Gastroesophageal sphincter (tissue), 4 donors: ENCODE results near the gene HMGXB3. TPM values are rescaled to one million over a fixed set of nuclear protein-coding genes. Genes with fewer than 3 reads are reported as not detected.

Experiments
- ATAC-seq: fragments of 150-250 bp; one replicate; pipeline ENCODE4 v1.9.1; 2016; ENCODE audit warnings: mild to moderate bottlenecking, moderate library complexity
- H3K27ac ChIP-seq, 4 donors: fragments of 200-600 bp; sonication (generic) in 3 of 4; 1 replicate in 3 of 4; 2 replicates in 1 of 4; pipeline ENCODE4 v1.5.1; 2016 to 2019
- H3K27me3 ChIP-seq: fragments of 200-600 bp; sonication (generic); one replicate; pipeline ENCODE4 v1.5.1; 2019
- H3K36me3 ChIP-seq, 2 donors: fragments of 200-600 bp; sonication (generic); one replicate each; pipeline ENCODE4 v1.5.1; 2019; ENCODE audit warnings: control low read depth in 1 of 2
- H3K4me1 ChIP-seq, 3 donors: fragments of 200-600 bp; sonication (generic); 1 replicate in 2 of 3; 2 replicates in 1 of 3; pipeline ENCODE4 v1.5.1; 2016 to 2019; ENCODE audit warnings: control low read depth in 2 of 3
- H3K4me3 ChIP-seq, 2 donors: fragments of 200-600 bp; sonication (generic); one replicate each; pipeline ENCODE4 v1.5.1; 2019; ENCODE audit warnings: mild to moderate bottlenecking in 1 of 2, moderate library complexity in 1 of 2
- H3K9me3 ChIP-seq, 3 donors: fragments of 200-600 bp; sonication (generic); one replicate each; pipeline ENCODE4 v1.5.1; 2017 to 2019; ENCODE audit warnings: control low read depth in 2 of 3
- EP300 ChIP-seq: sonication (generic); formaldehyde crosslinking; IDR thresholded peaks from one replicate; pipeline ENCODE4 v1.6.1; 2017; ENCODE audit warnings: antibody characterized with exemption, mild to moderate bottlenecking
- POLR2A ChIP-seq, 2 donors: fragments of 450-650 bp; IDR thresholded peaks; one replicate each; pipeline ENCODE4 v1.6.1; 2017; ENCODE audit warnings: antibody characterized with exemption in 2 of 2, mild to moderate bottlenecking in 2 of 2, moderate library complexity in 1 of 2
- POLR2AphosphoS5 ChIP-seq: sonication (generic); formaldehyde crosslinking; IDR thresholded peaks from one replicate; pipeline ENCODE4 v1.6.1; 2017; ENCODE audit warnings: antibody characterized with exemption
- WGBS, 2 donors: methylation state at CpG; one replicate each; pipeline ENCODE4 v1.1.5; 2018; ENCODE audit warnings: low coverage in 1 of 2; 5-methylcytosine and 5-hydroxymethylcytosine counted together
- total RNA-seq, 4 donors: library from RNA; depleted of rRNA; stranded (reverse); fragments of >200 nt; gene quantifications; one replicate each; pipeline ENCODE4 v1.1.0, GENCODE V29; 2016
- TF ChIP-seq, protein P1 (sequence below), 4 experiments: fragments of 200-600 bp in 2 of 4; fragments of 450-650 bp in 2 of 4; sonication (generic) in 1 of 4; IDR thresholded peaks; one replicate each; pipeline ENCODE4 v1.5.1; 2017 to 2019; ENCODE audit warnings: antibody characterized with exemption in 4 of 4, mild to moderate bottlenecking in 2 of 4, moderate library complexity in 2 of 4

HMGXB3 gene
- total RNA-seq, 4 donors from 2014 or later: 21.8 to 30.2 (median 24.2) TPM

- Histone ChIP-seq H3K4me1 (peaks cover 9 to 38% (median 19%) of the 10 kb centered on the region in 3 donors), H3K4me3 (peak overlapping the region; percentile 88 to 97), H3K36me3 (peaks cover 0 to 18% of the 10 kb centered on the region in 2 donors), H3K27ac (peak overlapping the region; percentile 81 to 94 (median 91)), H3K27me3 (no peaks in the 10 kb centered on the region), H3K9me3 (no peaks in the 10 kb centered on the region)
- TF ChIP-seq POLR2A (IDR thresholded peaks at IDR 0.05) (no peak), EP300 (no peak), POLR2AphosphoS5 (no peak)
- TF ChIP-seq, protein P1, sequence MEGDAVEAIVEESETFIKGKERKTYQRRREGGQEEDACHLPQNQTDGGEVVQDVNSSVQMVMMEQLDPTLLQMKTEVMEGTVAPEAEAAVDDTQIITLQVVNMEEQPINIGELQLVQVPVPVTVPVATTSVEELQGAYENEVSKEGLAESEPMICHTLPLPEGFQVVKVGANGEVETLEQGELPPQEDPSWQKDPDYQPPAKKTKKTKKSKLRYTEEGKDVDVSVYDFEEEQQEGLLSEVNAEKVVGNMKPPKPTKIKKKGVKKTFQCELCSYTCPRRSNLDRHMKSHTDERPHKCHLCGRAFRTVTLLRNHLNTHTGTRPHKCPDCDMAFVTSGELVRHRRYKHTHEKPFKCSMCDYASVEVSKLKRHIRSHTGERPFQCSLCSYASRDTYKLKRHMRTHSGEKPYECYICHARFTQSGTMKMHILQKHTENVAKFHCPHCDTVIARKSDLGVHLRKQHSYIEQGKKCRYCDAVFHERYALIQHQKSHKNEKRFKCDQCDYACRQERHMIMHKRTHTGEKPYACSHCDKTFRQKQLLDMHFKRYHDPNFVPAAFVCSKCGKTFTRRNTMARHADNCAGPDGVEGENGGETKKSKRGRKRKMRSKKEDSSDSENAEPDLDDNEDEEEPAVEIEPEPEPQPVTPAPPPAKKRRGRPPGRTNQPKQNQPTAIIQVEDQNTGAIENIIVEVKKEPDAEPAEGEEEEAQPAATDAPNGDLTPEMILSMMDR (IDR thresholded peaks at IDR 0.05): no peak
- no peak for ATAC-seq
- WGBS, 2 donors: 21 to 22% methylated on average over 5 to 7 of the region's 7 CpGs
Measured at GRCh38 chr5:149999866-150000255, 678 bp upstream of the HMGXB3 start.

- peak; percentile 46 for ATAC-seq
- Histone ChIP-seq H3K36me3 (peaks cover 0 to 17% of the 10 kb centered on the region in 2 donors), H3K27me3 (no peaks in the 10 kb centered on the region), H3K27ac (peak overlapping the region; percentile 81 to 94 (median 91)), H3K4me3 (peak overlapping the region; percentile 88 to 97), H3K9me3 (no peaks in the 10 kb centered on the region), H3K4me1 (peaks cover 9 to 38% (median 19%) of the 10 kb centered on the region in 3 donors)
- WGBS, 2 donors: 0 to 4% methylated on average over 7 of the region's 44 CpGs
- TF ChIP-seq POLR2AphosphoS5 (no peak), POLR2A (IDR thresholded peaks at IDR 0.05) (no peak), EP300 (no peak)
- TF ChIP-seq, protein P1 (IDR thresholded peaks at IDR 0.05): no peak
Measured at GRCh38 chr5:150000990-150001659, 586 bp downstream of the HMGXB3 start.

DNA sequence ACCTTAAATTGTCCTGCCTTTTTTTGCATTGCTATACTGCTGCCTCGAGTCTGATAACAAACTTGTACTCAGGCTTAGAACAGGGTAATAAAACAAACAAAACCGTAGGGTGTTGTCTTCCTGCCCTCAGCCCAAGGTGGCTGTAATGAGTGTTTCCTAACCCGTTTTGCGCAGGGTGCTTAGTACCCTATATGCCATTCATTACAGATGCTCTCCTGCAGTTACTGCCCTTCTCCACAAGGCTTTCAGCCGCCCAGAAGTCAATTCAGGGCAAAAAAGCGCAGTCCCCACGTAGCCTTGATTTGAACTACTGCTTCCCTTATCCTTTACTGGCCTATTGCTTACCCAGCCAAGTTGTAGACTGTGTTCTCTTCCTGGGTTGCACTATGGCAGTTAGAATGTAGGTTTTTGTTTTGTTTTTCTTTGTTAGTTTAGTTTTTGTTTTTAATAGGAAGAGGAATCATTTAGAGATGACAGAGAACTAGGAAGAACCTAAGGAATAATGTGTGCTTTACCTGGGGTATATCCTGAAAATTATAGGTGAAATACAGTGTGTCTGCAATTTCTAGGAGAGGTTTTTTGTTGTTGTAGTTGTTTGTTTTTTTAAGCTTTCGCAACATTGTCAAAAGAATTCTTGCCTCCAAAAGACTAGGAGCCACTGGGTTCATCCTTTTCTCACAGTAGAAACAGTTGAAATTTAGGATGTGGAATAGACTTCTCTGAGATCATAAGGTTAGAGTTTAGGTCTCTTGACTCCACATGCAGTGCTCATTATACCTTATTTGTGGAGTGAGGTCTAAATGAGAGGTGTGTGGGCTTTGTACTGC, 1.3 kb downstream of the HMGXB3 start:
- H3K36me3 ChIP-seq: peaks cover 0 to 23% of the 10 kb centered on the region in 2 donors
- WGBS, 2 donors: 12 to 20% methylated on average over 7 to 8 of the region's 8 CpGs
- no peaks in the 10 kb centered on the region for H3K27me3 ChIP-seq
- no peaks in the 10 kb centered on the region for H3K9me3 ChIP-seq
- H3K4me3 ChIP-seq: peak overlapping the region; percentile 88 to 97
- H3K27ac ChIP-seq: peak overlapping the region; percentile 81 to 94 (median 91)
- no peak for TF ChIP-seq EP300
- TF ChIP-seq, protein P1 (IDR thresholded peaks at IDR 0.05): peak; percentile 28 to 54 (median 52)
- ATAC-seq: peak; percentile 22
- H3K4me1 ChIP-seq: peaks cover 9 to 38% (median 19%) of the 10 kb centered on the region in 3 donors

GRCh38 chr5:150006318-150006717, 5.8 kb downstream of the HMGXB3 start:
- H3K9me3 ChIP-seq: no peaks in the 10 kb centered on the region
- H3K4me1 ChIP-seq: peaks cover 6 to 25% (median 15%) of the 10 kb centered on the region in 3 donors
- H3K36me3 ChIP-seq: peaks cover 0 to 68% of the 10 kb centered on the region in 2 donors
- no peak for ATAC-seq
- 91 to 95% methylated on average over 4 of the region's 4 CpGs for WGBS, 2 donors
- no peaks in the 10 kb centered on the region for H3K27me3 ChIP-seq
- H3K4me3 ChIP-seq: no peak overlapping the region
- TF ChIP-seq EP300 (no peak), POLR2AphosphoS5 (no peak), POLR2A (IDR thresholded peaks at IDR 0.05) (no peak)
- TF ChIP-seq, protein P1 (IDR thresholded peaks at IDR 0.05): no peak
- H3K27ac ChIP-seq: no peak overlapping the region
